GM12878 (cell line): ENCODE results near the gene NXN. TPM values are rescaled to one million over a fixed set of nuclear protein-coding genes. Genes with fewer than 3 reads are reported as not detected.

Source experiments
- ATAC-seq: fragments of 200-7000 bp; cut with Tn5 transposase; 3 replicates; pipeline ENCODE4 v1.9.1; 2020; ENCODE audit warnings: mild to moderate bottlenecking, moderate library complexity
- BruUV-seq: library from RNA; stranded (reverse); fragments of 400-500 nt; replicated peaks from 2 replicates; lab custom pipeline; 2021; lab: Mats Ljungman, UMichigan
- CTCF ChIA-PET: fragments of 300-600 bp; sonication (Branson Sonifier 250); formaldehyde crosslinking; extraction: SDS; loops from one replicate; lab custom pipeline; 2021; ENCODE audit warnings: inconsistent platforms; lab: Yijun Ruan, JAX
- POLR2A ChIA-PET: fragments of 350-600 bp; formaldehyde crosslinking; extraction: SDS; loops from one replicate; lab custom pipeline; 2021; ENCODE audit warnings: inconsistent platforms; lab: Charles Lee
- RAD21 ChIA-PET: fragments of 300-600 bp; sonication (Branson Sonifier 250); formaldehyde crosslinking; loops from one replicate; lab custom pipeline; 2023; ENCODE audit warnings: antibody characterized with exemption; ENCODE audit not compliant: unreplicated experiment; lab: Charles Lee
- SMC1A ChIA-PET: fragments of 300-600 bp; sonication (Branson Sonifier 250); formaldehyde crosslinking; loops from one replicate; lab custom pipeline; 2023; ENCODE audit not compliant: unreplicated experiment, uncharacterized antibody; lab: Charles Lee
- DNase-seq: peaks from one replicate; pipeline ENCODE4 v3.0.0-alpha.2; 2011; ENCODE audit warnings: low read depth, low spot score
- FAIRE-seq: peaks from 3 replicates; lab custom pipeline; 2011; peaks lifted over from hg19 to GRCh38; lab: Jason Lieb, UNC
- H2AFZ ChIP-seq: 2 replicates; pipeline ENCODE4 v1.6.0; 2011; ENCODE audit warnings: low read depth, low read length, control low read depth; ENCODE audit not compliant: control insufficient read depth
- H3K27ac ChIP-seq: 2 replicates; pipeline ENCODE4 v1.5.1; 2011; ENCODE audit warnings: control low read depth; ENCODE audit not compliant: control insufficient read depth, insufficient read depth
- H3K27me3 ChIP-seq, 2 experiments: replicated peaks in 1 of 2; 2 replicates each; pipeline versions ENCODE4 v1.6.0 to v1.6.1; 2011; ENCODE audit warnings: low read length in 1 of 2; ENCODE audit not compliant: control insufficient read depth in 2 of 2, insufficient read depth in 2 of 2
- H3K36me3 ChIP-seq, 2 experiments: 2 replicates each; pipeline ENCODE4 v1.5.1; 2011; ENCODE audit warnings: low read length in 1 of 2; ENCODE audit not compliant: control insufficient read depth in 2 of 2, insufficient read depth in 2 of 2
- H3K4me1 ChIP-seq: 2 replicates; pipeline ENCODE4 v1.6.1; 2011; ENCODE audit warnings: mild to moderate bottlenecking, low read length, moderate library complexity, mixed read lengths; ENCODE audit not compliant: control insufficient read depth, insufficient read depth
- H3K4me2 ChIP-seq: 2 replicates; pipeline ENCODE4 v1.6.0; 2011; ENCODE audit warnings: control low read depth; ENCODE audit not compliant: control insufficient read depth, insufficient read depth
- H3K4me3 ChIP-seq: fragments of 200-600 bp; sonication (generic); 2 replicates; pipeline ENCODE4 v1.5.1; 2016
- H3K79me2 ChIP-seq: 2 replicates; pipeline ENCODE4 v1.6.0; 2011; ENCODE audit warnings: low read length; ENCODE audit not compliant: control insufficient read depth, insufficient read depth
- H3K9ac ChIP-seq: 2 replicates; pipeline ENCODE4 v1.8.0; 2011; ENCODE audit warnings: low read length, control low read depth, mixed read lengths; ENCODE audit not compliant: control insufficient read depth, insufficient read depth
- H3K9me3 ChIP-seq: replicated peaks from 3 replicates; pipeline ENCODE4 v1.5.1; 2011; ENCODE audit warnings: mild to moderate bottlenecking, low read length; ENCODE audit not compliant: control insufficient read depth, insufficient read depth
- H4K20me1 ChIP-seq: 2 replicates; pipeline ENCODE4 v1.6.0; 2011; ENCODE audit not compliant: control insufficient read depth, insufficient read depth
- E4F1 ChIP-seq: fragments of 450-650 bp; IDR thresholded peaks from 2 replicates; pipeline ENCODE4 v1.6.1; 2018; ENCODE audit warnings: borderline replicate concordance, mild to moderate bottlenecking; ENCODE audit not compliant: partially characterized antibody
- HDGF ChIP-seq: fragments of 450-650 bp; IDR thresholded peaks from 2 replicates; pipeline ENCODE4 v1.6.1; 2016; ENCODE audit warnings: antibody characterized with exemption
- MAX ChIP-seq: IDR thresholded peaks from 2 replicates; pipeline ENCODE4 v1.6.1; 2012; ENCODE audit warnings: low read depth, low read length, improper control_type of control experiment
- NKRF ChIP-seq: fragments of 450-650 bp; conservative IDR thresholded peaks from 2 replicates; pipeline ENCODE4 v1.6.1; 2017; ENCODE audit warnings: mild to moderate bottlenecking, moderate library complexity
- PRDM15 ChIP-seq: fragments of 450-650 bp; formaldehyde crosslinking; IDR thresholded peaks from 2 replicates; pipeline ENCODE4 v1.4.0; 2020; ENCODE audit warnings: mild to moderate bottlenecking, moderate library complexity
- RUNX3 ChIP-seq: IDR thresholded peaks from 2 replicates; pipeline ENCODE4 v1.6.1; 2012; ENCODE audit warnings: low read length, inconsistent platforms
- SP1 ChIP-seq: IDR thresholded peaks from one replicate; pipeline ENCODE4 v1.6.1; 2011; ENCODE audit warnings: low read depth, low read length
- STAT3 ChIP-seq: IDR thresholded peaks from 2 replicates; pipeline ENCODE4 v1.6.1; 2011; ENCODE audit warnings: low read depth, low read length, improper control_type of control experiment
- SUZ12 ChIP-seq: fragments of 200-600 bp; sonication (generic); IDR thresholded peaks from one replicate; pipeline ENCODE4 v1.6.1; 2018; ENCODE audit warnings: antibody characterized with exemption, mild to moderate bottlenecking; ENCODE audit not compliant: unreplicated experiment
- USF1 ChIP-seq: IDR thresholded peaks from 2 replicates; pipeline ENCODE4 v1.6.1; 2011; ENCODE audit warnings: borderline replicate concordance, low read depth, mild to moderate bottlenecking, moderate library complexity, mixed read lengths, low read length; ENCODE audit not compliant: insufficient read depth; ENCODE audit errors: extremely low read length
- ZSCAN29 ChIP-seq: fragments of 450-650 bp; IDR thresholded peaks from 2 replicates; pipeline ENCODE4 v1.6.1; 2017; ENCODE audit warnings: mild to moderate bottlenecking, moderate library complexity
- WGBS: methylation state at CpG from one replicate; pipeline ENCODE4 v1.1.6; 2016; ENCODE audit warnings: low lambda C conversion rate; ENCODE audit not compliant: insufficient replicate concordance, insufficient coverage; ENCODE audit errors: missing lambda C conversion rate; 5-methylcytosine and 5-hydroxymethylcytosine counted together
- in situ Hi-C: fragments of 300-500 bp; cut with MboI; formaldehyde crosslinking; loops from 9 replicates; pipeline ENCODE4 v1.14.3; 2018; ENCODE audit warnings: mixed read lengths
- intact Hi-C: fragments of 100-400 bp; cut with micrococcal nuclease; formaldehyde crosslinking; loops from one replicate; pipeline ENCODE4 v1.14.2; 2022; ENCODE audit not compliant: unreplicated experiment
- polyA plus RNA-seq, 11 experiments: library from polyadenylated mRNA; depleted of rRNA in 4 of 11; unstranded in 6 of 11; stranded (reverse) in 5 of 11; fragments of >200 nt; fragmentation: Nextera tagmentation in 4 of 11; fragmentation: Illumina TruSeq in 1 of 11; extraction: Ambion mirVana in 4 of 11; extraction: Trizol in 1 of 11; gene quantifications; 1 replicate in 1 of 11; 2 replicates in 10 of 11; pipeline versions ENCODE4 v1.2.1 to v1.2.3, GENCODE V29; 2011 to 2016; ENCODE audit warnings: inconsistent platforms in 2 of 11, missing spikeins in 2 of 11, low read depth in 1 of 11
- total RNA-seq, 4 experiments: library from RNA; depleted of rRNA in 3 of 4; stranded (reverse); fragments of >200 nt in 3 of 4; fragmentation: Illumina TruSeq in 1 of 4; extraction: Trizol in 1 of 4; gene quantifications; 2 replicates each; pipeline versions ENCODE4 v1.2.1 to v1.2.3, GENCODE V29; 2013 to 2021

NXN gene
- total and polyA plus RNA-seq, 10 of the 15 experiments (the other 5 are each of a cell fraction or from before 2014, with no cell fraction given): 0.04 to 1.2 (median 0.30) TPM

GRCh38 chr17:1018547-1018946 lies 39.0 kb upstream of the NXN start:
- ChIA-PET RAD21 (no interaction called here), SMC1A (no interaction called here), POLR2A (no interaction called here), CTCF (no interaction called here)
- no peaks in the 10 kb centered on the region for H3K4me1 ChIP-seq
- no peak for ATAC-seq
- DNase-seq: no peak
- no peak overlapping the region for H2AFZ ChIP-seq
- no peak overlapping the region for H3K27ac ChIP-seq
- in situ Hi-C loops: no loop called here
- intact Hi-C loops: no loop called here
- no peaks in the 10 kb centered on the region for H3K27me3 ChIP-seq
- H3K9ac ChIP-seq: no peak overlapping the region
- 99% methylated on average over 10 of the region's 11 CpGs for WGBS
- H3K4me2 ChIP-seq: no peak overlapping the region
- peaks cover 0 to 2% of the 10 kb centered on the region in 2 experiments; a peak in 3 of 4 replicates for H3K36me3 ChIP-seq
- no peaks in the 10 kb centered on the region for H3K9me3 ChIP-seq
- TF ChIP-seq STAT3 (no peak), SP1 (no peak), HDGF (no peak), USF1 (no peak), RUNX3 (no peak), ZSCAN29 (no peak), NKRF (no peak), PRDM15 (no peak), MAX (no peak), SUZ12 (no peak), E4F1 (no peak)
- H3K79me2 ChIP-seq: no peaks in the 10 kb centered on the region
- no peaks in the 10 kb centered on the region for H4K20me1 ChIP-seq
- FAIRE-seq: no peak
- BruUV-seq: no TSS peak
- H3K4me3 ChIP-seq: no peak overlapping the region
